ENCODE results near the gene CD2AP. TPM values are rescaled to one million over a fixed set of nuclear protein-coding genes. Genes with fewer than 3 reads are reported as not detected.

The CD2AP gene
- total and polyA plus RNA-seq, 9 of the 15 experiments (the other 6 are each of a cell fraction or from before 2014, with no cell fraction given): 9.4 to 69.7 (median 38.7) TPM

DNA sequence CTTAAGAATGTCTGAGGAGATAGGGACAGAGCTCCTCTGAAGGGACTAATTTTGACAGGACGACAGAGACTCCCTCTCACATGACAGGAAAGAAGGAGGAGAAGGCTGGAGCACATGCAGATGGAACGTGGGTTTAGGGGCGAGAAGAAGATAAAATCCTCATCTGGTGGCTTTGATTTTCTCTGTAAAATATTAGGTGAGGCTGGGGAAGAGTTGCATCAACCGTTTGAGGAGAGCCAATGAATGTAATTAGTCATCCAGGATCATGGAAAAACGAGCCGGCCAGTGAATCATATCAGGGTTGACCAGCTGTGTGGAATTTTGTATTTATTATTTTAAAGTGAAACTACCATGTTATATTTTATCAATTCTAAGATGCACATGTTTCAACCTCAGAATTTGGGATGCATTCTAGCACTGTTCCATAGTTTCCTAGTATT is 173.9 kb downstream of the CD2AP start (continued):
- TF ChIP-seq, protein P1, sequence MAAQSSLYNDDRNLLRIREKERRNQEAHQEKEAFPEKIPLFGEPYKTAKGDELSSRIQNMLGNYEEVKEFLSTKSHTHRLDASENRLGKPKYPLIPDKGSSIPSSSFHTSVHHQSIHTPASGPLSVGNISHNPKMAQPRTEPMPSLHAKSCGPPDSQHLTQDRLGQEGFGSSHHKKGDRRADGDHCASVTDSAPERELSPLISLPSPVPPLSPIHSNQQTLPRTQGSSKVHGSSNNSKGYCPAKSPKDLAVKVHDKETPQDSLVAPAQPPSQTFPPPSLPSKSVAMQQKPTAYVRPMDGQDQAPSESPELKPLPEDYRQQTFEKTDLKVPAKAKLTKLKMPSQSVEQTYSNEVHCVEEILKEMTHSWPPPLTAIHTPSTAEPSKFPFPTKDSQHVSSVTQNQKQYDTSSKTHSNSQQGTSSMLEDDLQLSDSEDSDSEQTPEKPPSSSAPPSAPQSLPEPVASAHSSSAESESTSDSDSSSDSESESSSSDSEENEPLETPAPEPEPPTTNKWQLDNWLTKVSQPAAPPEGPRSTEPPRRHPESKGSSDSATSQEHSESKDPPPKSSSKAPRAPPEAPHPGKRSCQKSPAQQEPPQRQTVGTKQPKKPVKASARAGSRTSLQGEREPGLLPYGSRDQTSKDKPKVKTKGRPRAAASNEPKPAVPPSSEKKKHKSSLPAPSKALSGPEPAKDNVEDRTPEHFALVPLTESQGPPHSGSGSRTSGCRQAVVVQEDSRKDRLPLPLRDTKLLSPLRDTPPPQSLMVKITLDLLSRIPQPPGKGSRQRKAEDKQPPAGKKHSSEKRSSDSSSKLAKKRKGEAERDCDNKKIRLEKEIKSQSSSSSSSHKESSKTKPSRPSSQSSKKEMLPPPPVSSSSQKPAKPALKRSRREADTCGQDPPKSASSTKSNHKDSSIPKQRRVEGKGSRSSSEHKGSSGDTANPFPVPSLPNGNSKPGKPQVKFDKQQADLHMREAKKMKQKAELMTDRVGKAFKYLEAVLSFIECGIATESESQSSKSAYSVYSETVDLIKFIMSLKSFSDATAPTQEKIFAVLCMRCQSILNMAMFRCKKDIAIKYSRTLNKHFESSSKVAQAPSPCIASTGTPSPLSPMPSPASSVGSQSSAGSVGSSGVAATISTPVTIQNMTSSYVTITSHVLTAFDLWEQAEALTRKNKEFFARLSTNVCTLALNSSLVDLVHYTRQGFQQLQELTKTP (IDR thresholded peaks at IDR 0.05; ENCODE audit: low read depth in 1 of 2, partially characterized antibody in 2 of 2): no peak
- no peak for TF ChIP-seq TAF9B (IDR thresholded peaks at IDR 0.05; ENCODE audit: partially characterized antibody)
- 0 out of 2 replicates have a peak, but pooled peaks have one; percentile 15 for TF ChIP-seq SMAD4 (CRISPR knock-in tag; conservative IDR thresholded peaks at IDR 0.05)
- TF ChIP-seq FOSL1 (tag; conservative IDR thresholded peaks at IDR 0.05): peak; percentile 68
- TF ChIP-seq, protein P2, sequence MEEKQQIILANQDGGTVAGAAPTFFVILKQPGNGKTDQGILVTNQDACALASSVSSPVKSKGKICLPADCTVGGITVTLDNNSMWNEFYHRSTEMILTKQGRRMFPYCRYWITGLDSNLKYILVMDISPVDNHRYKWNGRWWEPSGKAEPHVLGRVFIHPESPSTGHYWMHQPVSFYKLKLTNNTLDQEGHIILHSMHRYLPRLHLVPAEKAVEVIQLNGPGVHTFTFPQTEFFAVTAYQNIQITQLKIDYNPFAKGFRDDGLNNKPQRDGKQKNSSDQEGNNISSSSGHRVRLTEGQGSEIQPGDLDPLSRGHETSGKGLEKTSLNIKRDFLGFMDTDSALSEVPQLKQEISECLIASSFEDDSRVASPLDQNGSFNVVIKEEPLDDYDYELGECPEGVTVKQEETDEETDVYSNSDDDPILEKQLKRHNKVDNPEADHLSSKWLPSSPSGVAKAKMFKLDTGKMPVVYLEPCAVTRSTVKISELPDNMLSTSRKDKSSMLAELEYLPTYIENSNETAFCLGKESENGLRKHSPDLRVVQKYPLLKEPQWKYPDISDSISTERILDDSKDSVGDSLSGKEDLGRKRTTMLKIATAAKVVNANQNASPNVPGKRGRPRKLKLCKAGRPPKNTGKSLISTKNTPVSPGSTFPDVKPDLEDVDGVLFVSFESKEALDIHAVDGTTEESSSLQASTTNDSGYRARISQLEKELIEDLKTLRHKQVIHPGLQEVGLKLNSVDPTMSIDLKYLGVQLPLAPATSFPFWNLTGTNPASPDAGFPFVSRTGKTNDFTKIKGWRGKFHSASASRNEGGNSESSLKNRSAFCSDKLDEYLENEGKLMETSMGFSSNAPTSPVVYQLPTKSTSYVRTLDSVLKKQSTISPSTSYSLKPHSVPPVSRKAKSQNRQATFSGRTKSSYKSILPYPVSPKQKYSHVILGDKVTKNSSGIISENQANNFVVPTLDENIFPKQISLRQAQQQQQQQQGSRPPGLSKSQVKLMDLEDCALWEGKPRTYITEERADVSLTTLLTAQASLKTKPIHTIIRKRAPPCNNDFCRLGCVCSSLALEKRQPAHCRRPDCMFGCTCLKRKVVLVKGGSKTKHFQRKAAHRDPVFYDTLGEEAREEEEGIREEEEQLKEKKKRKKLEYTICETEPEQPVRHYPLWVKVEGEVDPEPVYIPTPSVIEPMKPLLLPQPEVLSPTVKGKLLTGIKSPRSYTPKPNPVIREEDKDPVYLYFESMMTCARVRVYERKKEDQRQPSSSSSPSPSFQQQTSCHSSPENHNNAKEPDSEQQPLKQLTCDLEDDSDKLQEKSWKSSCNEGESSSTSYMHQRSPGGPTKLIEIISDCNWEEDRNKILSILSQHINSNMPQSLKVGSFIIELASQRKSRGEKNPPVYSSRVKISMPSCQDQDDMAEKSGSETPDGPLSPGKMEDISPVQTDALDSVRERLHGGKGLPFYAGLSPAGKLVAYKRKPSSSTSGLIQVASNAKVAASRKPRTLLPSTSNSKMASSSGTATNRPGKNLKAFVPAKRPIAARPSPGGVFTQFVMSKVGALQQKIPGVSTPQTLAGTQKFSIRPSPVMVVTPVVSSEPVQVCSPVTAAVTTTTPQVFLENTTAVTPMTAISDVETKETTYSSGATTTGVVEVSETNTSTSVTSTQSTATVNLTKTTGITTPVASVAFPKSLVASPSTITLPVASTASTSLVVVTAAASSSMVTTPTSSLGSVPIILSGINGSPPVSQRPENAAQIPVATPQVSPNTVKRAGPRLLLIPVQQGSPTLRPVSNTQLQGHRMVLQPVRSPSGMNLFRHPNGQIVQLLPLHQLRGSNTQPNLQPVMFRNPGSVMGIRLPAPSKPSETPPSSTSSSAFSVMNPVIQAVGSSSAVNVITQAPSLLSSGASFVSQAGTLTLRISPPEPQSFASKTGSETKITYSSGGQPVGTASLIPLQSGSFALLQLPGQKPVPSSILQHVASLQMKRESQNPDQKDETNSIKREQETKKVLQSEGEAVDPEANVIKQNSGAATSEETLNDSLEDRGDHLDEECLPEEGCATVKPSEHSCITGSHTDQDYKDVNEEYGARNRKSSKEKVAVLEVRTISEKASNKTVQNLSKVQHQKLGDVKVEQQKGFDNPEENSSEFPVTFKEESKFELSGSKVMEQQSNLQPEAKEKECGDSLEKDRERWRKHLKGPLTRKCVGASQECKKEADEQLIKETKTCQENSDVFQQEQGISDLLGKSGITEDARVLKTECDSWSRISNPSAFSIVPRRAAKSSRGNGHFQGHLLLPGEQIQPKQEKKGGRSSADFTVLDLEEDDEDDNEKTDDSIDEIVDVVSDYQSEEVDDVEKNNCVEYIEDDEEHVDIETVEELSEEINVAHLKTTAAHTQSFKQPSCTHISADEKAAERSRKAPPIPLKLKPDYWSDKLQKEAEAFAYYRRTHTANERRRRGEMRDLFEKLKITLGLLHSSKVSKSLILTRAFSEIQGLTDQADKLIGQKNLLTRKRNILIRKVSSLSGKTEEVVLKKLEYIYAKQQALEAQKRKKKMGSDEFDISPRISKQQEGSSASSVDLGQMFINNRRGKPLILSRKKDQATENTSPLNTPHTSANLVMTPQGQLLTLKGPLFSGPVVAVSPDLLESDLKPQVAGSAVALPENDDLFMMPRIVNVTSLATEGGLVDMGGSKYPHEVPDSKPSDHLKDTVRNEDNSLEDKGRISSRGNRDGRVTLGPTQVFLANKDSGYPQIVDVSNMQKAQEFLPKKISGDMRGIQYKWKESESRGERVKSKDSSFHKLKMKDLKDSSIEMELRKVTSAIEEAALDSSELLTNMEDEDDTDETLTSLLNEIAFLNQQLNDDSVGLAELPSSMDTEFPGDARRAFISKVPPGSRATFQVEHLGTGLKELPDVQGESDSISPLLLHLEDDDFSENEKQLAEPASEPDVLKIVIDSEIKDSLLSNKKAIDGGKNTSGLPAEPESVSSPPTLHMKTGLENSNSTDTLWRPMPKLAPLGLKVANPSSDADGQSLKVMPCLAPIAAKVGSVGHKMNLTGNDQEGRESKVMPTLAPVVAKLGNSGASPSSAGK (IDR thresholded peaks at IDR 0.05): peak; percentile 61; the same call in 1 of the 2 replicates
- TF ChIP-seq CBX2 (IDR thresholded peaks at IDR 0.05; ENCODE audit: insufficient read depth, low read length, poor library complexity, severe bottlenecking): no peak
- no peak for TF ChIP-seq ZNF12 (CRISPR knock-in tag; IDR thresholded peaks at IDR 0.05)
- TF ChIP-seq, protein P3, sequence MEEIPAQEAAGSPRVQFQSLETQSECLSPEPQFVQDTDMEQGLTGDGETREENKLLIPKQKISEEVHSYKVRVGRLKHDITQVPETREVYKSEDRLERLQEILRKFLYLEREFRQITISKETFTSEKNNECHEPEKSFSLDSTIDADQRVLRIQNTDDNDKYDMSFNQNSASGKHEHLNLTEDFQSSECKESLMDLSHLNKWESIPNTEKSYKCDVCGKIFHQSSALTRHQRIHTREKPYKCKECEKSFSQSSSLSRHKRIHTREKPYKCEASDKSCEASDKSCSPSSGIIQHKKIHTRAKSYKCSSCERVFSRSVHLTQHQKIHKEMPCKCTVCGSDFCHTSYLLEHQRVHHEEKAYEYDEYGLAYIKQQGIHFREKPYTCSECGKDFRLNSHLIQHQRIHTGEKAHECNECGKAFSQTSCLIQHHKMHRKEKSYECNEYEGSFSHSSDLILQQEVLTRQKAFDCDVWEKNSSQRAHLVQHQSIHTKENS (CRISPR knock-in tag; IDR thresholded peaks at IDR 0.05): no peak
- TF ChIP-seq TEAD4 (IDR thresholded peaks at IDR 0.05; ENCODE audit: low read length): no peak
- no peak for TF ChIP-seq TEAD4 (CRISPR knock-in tag; IDR thresholded peaks at IDR 0.05; ENCODE audit: borderline replicate concordance)
